ENCODE results near the gene HNF4A.
A peak's percentile ranks its signal among the peaks of the same experiment; 100 is the strongest.
"Not testable (repeated sequence)": the region's sequence is repeated elsewhere in the genome, so short reads cannot be mapped to it uniquely, and the experiment has no call there.

Gene HNF4A

DNA sequence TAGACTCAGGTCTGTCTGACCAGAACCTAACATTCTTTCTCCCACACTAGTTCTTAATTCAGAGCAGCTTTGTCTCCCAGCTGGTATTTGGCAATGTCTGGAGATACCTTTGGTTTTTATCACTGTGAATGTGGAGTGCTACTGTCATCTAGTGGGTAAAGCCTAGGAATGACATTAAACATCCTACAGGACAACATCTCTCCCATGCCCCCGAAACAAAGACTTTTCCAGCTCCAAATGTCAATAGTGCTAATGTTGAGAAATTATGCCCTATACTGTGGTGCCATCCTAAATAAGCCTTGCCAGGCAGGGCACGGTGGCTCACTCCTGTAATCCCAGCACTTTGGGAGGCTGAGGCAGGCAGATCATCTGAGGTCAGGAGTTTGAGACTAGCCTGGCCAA is 116.0 kb downstream of the HNF4A start:
- peak; percentile 41 for DNase-seq (ENCODE audit: low read depth)

GRCh38 chr20:44472283-44472682 is 116.8 kb downstream of the HNF4A start:
- DNase-seq (ENCODE audit: low read depth) = not testable (repeated sequence)

DNA sequence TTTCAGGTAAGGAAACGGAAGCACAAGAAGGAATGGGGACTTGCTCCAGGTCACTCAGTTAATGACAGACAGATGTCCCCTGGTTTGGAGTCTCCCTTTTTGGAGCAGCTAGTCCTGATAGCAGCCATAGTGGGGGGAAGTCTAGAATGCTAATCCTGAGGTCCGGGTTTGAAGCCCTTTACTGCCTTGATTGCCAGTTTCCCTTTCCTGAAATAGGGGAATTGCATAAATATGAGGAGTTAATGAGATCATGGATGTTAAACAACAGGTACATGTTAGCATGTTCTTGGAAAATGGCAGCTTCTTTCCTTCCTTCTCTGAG is 119.8 kb downstream of the HNF4A start:
- no peak for DNase-seq (ENCODE audit: low read depth)

- DNase-seq (ENCODE audit: low read depth) = no peak
Measured at GRCh38 chr20:44475694-44476560, 120.4 kb downstream of the HNF4A start, which contains the start of gene TTPAL. Gene TTPAL (plus strand): TSS chr20:44475874. CDS start chr20:44480000, 4,126 bp downstream.

GRCh38 chr20:44477151-44477550 is 121.7 kb downstream of the HNF4A start:
- no peak for DNase-seq (ENCODE audit: low read depth)

DNA sequence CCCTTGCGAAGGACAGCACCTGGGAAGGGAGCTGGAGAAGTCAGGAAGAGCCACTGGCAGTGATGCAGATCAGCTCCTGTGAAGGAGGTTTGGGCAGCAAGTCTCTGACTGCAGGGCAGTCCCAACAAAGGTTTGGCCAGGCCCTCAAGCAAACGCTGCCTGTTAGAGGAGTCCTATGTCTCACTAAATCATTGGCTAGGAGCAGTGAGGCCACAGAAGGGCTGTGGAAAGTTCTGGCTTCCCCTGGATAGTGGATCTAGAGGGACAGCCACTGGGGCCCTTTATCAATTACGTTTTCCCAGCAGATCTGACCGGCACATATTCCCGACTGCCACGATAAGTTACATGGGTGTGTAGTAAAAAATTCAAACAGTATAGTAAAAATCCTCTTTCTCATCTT is 122.7 kb downstream of the HNF4A start:
- DNase-seq (ENCODE audit: low read depth) = no peak

- DNase-seq (ENCODE audit: low read depth) = no peak
Measured at GRCh38 chr20:44479643-44480042, 124.1 kb downstream of the HNF4A start.

DNA sequence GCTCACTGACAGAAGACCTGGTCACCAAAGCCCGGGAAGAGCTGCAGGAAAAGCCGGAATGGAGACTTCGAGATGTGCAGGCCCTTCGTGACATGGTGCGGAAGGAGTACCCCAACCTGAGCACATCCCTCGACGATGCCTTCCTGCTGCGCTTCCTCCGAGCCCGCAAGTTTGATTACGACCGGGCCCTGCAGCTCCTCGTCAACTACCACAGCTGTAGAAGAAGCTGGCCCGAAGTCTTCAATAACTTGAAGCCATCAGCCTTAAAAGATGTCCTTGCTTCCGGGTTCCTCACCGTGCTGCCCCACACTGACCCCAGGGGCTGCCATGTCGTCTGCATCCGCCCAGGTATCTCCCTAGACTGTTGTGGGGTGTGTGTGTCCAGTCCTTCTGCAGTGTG is 124.6 kb downstream of the HNF4A start:
- DNase-seq (ENCODE audit: low read depth) = no peak

GRCh38 chr20:44481719-44482416 is 126.4 kb downstream of the HNF4A start:
- DNase-seq (ENCODE audit: low read depth) = no peak

DNA sequence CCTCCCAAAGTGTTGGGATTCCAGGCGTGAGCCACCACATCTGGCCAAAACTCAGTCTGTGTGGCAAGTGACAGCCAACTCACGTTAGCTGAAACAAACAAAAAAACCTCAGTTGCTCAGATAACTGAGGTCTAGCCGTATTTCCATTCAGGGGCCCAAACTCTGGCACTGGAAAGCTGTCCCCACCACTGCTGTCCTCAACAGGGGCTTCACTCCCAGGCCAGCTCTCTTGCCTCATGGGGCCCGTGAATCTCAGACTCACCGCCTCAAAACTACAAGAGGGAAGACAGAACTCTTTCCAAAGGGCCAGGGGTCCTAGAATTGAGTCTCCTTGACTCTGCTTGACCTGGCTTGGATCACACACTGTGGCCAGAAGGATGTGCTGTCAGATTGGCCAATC is 127.6 kb downstream of the HNF4A start:
- DNase-seq (ENCODE audit: low read depth) = no peak
